Activated naive CD8-positive, alpha-beta T cell treated with anti-CD3 and anti-CD28 coated beads, Interleukin-2, amount 50 U/mL, for 24 hours (primary cell): ENCODE data around the gene ELF3.
"Not testable (repeated sequence)": the region's sequence is repeated elsewhere in the genome, so short reads cannot be mapped to it uniquely, and the experiment has no call there.

ENCODE experiments used
- ATAC-seq: fragments of 150-1000 bp; cut with Tn5 transposase; one replicate; pipeline ENCODE4 v1.10.0; 2021
- DNase-seq: peaks from one replicate; pipeline ENCODE4 v3.0.0; 2021
- H3K27ac Mint-ChIP-seq: one replicate; pipeline ENCODE4 v1.8.0; 2021; ENCODE audit warnings: mild to moderate bottlenecking, mixed read lengths
- H3K27me3 Mint-ChIP-seq: one replicate; pipeline ENCODE4 v1.8.0; 2021; ENCODE audit warnings: mixed read lengths
- H3K36me3 Mint-ChIP-seq: one replicate; pipeline ENCODE4 v1.8.0; 2021; ENCODE audit warnings: low read depth, mixed read lengths
- H3K4me1 Mint-ChIP-seq: one replicate; pipeline ENCODE4 v1.8.0; 2021; ENCODE audit warnings: mixed read lengths
- H3K4me3 Mint-ChIP-seq: one replicate; pipeline ENCODE4 v1.8.0; 2021; ENCODE audit warnings: mild to moderate bottlenecking, moderate library complexity, mixed read lengths
- H3K9me3 Mint-ChIP-seq: one replicate; pipeline ENCODE4 v1.8.0; 2021; ENCODE audit warnings: mixed read lengths

Gene ELF3

DNA sequence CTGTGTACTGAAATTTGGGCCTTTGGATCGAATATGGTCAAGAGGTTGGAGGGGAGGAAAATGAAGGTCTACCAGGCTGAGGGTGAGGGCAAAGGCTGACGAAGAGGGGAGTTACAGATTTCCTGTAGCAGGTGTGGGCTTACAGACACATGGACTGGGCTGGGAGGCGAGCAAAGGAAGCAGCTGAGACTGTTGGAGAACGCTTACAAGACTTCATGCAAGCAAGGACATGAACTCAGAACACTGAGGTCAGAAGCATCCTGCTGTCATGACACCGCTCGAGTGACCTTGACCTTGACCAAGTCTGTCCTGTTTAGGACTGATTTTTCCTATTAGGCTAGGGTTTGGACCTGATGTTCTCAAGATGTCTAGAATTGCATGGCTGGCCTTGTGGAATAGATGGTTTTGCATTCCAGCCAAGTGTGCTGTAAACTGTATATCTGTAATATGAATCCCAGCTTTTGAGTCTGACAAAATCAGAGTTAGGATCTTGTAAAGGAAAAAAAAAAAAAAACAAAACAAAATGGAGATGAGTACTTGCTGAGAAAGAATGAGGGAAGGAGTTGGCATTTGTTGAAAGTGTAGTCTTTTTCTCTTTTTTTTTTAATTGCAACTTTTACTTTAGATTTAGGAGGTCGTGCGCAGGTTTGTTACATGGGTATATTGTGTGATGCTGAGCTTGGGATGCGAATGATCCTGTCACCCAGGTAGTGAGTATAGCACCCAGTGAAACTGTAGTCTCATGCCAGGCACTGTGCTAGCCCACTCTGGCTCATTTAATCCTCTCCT lies 5.8 kb downstream of the ELF3 start:
- Mint-ChIP-seq H3K27ac (no peak overlapping the region), H3K4me3 (no peak overlapping the region), H3K36me3 (no peaks in the 10 kb centered on the region), H3K9me3 (no peaks in the 10 kb centered on the region), H3K4me1 (no peaks in the 10 kb centered on the region), H3K27me3 (peaks cover 5% of the 10 kb centered on the region)
- ATAC-seq (no peak), DNase-seq (no peak)

DNA sequence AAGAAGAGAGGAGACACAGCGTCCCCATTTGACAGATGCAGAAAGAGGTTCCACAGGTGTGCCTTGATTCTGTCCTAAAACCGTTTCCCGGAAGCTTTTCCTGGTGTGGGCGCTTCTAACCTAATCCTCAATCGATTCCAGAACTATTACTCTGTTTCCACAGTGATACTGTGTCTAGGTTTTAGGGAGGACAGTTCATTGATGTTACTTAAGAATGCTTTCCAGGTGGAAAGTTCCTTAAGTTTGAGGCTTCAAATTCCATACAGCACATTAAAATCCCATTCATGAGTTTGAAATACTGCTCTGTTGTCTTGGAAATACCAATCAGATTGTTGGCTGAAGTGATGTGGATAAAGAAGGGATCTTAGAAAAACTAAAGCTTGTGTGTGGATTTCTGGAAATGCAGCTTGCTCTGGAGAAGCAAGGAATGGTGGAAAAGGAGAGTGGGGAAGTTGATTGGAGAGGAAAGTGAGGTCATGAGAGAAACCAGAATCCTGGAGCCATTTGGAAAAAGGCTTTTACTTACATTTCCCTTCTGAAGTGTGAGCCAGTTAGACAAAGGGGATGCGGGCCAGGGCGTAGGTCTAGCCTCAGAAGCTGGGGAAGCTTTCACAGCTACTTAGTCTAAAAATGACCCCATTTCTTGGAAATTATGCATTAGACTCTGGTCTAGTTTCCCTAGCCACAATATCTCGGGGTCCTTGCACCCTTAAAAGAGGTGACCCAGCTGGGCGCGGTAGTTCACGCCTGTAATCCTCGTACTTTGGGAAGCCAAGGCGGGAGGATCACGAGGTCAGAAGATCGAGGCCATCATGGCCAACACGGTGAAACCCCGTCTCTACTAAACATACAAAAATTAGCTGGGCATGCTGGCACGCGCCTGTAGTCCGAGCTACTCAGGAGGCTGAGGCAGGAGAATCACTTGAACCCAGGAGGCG lies 6.7 kb downstream of the ELF3 start:
- ATAC-seq (no peak), DNase-seq (no peak)
- Mint-ChIP-seq H3K27ac (no peak overlapping the region), H3K4me3 (no peak overlapping the region), H3K36me3 (no peaks in the 10 kb centered on the region), H3K4me1 (no peaks in the 10 kb centered on the region), H3K9me3 (no peaks in the 10 kb centered on the region), H3K27me3 (peaks cover 5% of the 10 kb centered on the region)

DNA sequence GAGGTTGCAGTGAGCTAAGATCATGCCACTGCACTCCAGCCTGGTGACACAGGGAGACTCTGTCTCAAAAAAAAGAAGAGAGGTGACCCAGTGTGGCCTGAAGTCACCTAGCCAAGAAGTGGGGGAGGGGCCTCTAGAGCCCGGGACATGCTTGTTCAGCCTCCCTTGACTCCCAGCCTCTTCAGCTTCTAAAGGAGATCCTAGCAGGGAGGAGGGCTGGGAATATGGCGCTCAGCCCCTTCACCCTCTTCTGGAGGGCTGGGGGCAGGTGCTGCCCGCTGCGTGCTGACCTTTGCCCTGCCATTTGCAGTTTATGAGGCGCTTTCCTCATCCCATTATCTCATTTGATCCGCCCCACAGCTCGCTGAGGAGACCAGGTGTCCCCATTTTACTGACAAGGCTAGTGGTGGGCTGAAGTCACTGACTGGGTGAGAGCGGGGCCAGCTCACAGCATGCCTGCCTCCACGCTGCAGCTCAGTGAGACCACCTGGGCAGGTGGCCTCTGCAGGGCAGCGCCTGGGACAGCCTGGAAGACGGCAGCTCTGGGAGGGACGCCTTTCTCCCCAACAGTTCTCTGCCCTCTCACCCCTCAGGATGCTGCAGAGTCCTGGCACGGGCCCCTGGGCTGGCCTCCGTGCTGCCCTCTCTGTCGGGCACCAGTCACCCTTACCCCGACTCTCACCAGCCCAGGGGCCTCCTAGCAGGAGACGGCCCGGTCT lies 7.5 kb downstream of the ELF3 start:
- Mint-ChIP-seq H3K4me3 (no peak overlapping the region), H3K36me3 (no peaks in the 10 kb centered on the region), H3K27ac (no peak overlapping the region), H3K9me3 (no peaks in the 10 kb centered on the region), H3K4me1 (no peaks in the 10 kb centered on the region), H3K27me3 (peaks cover 6% of the 10 kb centered on the region)
- no peak for DNase-seq
- no peak for ATAC-seq

DNA sequence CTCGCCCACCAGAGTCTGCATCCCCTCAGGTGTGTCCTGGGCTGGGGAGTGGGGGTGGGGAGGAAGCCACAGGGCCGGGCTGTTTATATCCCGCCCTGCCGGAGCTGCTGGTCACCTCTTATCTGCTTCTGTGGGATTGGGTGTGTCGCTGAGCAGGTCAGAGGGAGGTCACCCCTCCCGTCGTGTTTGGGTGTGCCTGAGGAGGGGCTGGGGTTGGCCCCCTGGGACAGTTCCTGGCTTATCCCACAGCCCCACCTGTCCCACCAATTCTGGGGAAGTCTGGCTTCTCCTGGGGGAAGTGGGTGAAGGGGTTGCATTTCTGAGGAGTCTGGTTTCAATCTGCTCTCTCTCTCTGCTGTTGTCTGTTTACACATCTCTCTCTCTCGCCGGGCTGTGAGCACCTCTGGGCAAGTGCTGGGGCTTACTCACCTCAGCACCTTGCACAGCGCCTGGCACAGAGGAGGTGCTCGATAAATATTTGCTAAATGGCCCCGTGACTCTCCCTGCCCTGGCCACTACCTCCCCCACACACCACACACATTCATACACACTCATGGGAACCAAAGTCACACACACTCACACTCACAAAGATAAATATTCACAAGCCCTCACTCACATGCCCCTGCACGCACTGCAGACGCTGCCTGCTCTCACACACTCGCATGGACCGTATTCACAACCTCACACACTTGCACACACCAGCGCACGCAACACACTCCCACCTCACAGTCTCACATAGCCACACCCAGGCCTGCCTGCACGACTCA lies 8.3 kb downstream of the ELF3 start:
- DNase-seq (no peak), ATAC-seq (no peak)
- H3K27ac Mint-ChIP-seq = no peak overlapping the region
- no peak overlapping the region for H3K4me3 Mint-ChIP-seq
- no peaks in the 10 kb centered on the region for H3K9me3 Mint-ChIP-seq
- H3K36me3 Mint-ChIP-seq = no peaks in the 10 kb centered on the region
- H3K27me3 Mint-ChIP-seq = peaks cover 6% of the 10 kb centered on the region
- no peaks in the 10 kb centered on the region for H3K4me1 Mint-ChIP-seq

DNA sequence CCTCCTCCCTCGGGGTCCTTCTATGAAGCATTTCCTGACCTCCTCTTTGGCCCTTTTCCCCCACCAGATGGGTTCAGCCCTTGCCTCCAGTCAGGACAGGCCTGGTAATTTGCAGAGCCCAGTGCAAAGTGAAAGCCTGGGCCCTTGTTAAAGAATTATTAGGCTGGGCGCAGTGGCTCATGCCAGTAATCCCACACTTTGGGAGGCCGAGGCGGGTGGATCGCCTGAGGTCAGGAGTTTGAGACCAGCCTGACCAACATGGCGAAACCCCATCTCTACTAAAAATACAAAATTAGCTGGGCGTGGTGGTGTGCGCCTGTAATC lies 8.8 kb downstream of the ELF3 start:
- H3K4me1 Mint-ChIP-seq, H3K36me3 Mint-ChIP-seq, H3K9me3 Mint-ChIP-seq, H3K27me3 Mint-ChIP-seq, DNase-seq, H3K27ac Mint-ChIP-seq, H3K4me3 Mint-ChIP-seq, ATAC-seq: not testable (repeated sequence)

DNA sequence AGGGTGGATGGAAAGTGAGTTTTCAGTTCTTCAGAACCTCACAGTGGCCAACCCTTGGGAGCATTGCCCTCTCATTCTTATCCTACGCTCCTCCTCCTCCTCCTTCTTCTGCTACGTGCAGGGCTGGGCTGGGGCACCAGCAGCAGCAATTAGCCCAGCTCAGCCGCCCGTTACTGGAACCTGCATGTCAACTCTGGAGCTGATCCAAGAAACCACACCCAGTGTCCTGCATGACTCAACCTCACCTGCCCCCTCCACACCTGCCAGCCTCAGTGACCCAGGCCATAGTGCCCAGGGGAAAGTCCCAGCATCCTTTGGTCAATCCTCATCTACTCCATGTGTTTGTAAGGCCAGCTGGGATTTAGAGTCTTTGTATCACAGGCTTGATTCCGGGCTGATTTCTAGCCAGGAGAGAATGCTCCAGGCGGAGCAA lies 12.6 kb downstream of the ELF3 start:
- no peak for DNase-seq
- H3K9me3 Mint-ChIP-seq = no peaks in the 10 kb centered on the region
- H3K36me3 Mint-ChIP-seq = no peaks in the 10 kb centered on the region
- no peaks in the 10 kb centered on the region for H3K4me1 Mint-ChIP-seq
- no peak for ATAC-seq
- no peak overlapping the region for H3K27ac Mint-ChIP-seq
- no peak overlapping the region for H3K4me3 Mint-ChIP-seq
- H3K27me3 Mint-ChIP-seq = peaks cover 5% of the 10 kb centered on the region

DNA sequence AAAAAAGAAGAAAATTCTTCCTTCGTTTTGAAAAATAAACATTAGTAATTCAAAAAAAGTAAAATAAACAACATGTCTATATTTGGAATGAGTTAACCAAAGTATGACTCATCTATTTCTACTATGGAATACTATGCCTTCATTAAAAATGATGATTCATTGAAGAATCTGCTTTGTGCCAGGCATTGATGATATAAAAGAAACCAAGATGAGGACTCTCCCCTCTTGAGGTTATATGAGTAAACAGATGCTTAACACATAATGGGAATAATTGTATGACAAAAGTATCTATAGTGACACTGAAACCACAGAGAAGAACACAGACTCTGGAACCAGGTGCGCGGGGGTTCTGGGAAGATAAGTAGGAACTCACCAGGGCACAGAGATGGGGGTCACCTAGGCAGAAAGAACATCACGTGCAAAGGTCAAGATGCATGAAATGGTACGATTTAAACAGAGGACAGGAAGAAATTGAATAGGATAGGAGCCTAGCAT lies 18.8 kb downstream of the ELF3 start:
- H3K27ac Mint-ChIP-seq = no peak overlapping the region

DNA sequence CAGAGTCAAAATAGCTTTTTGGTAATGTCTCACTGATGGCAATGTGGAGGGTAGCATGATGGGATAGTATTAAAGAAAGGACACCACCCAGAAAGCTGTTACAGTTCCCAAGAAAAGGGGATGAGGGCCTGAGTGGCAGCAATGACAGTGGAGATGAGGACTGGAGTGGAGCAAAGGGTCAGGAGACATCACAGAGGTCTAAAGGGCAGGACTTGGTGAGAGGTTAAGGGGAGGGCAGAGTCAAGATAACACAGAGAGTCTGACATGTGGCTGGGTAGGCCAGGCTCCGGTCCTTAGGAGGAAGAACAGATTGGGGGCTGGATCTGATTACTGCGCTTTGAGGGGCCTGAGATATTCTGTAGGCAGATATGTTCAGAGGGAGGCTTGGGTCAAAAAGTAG lies 19.3 kb downstream of the ELF3 start:
- H3K27ac Mint-ChIP-seq = no peak overlapping the region
- DNase-seq (no peak), ATAC-seq (no peak)
- H3K4me3 Mint-ChIP-seq = no peak overlapping the region
- H3K36me3 Mint-ChIP-seq = no peaks in the 10 kb centered on the region
- H3K4me1 Mint-ChIP-seq = no peaks in the 10 kb centered on the region
- H3K27me3 Mint-ChIP-seq = no peaks in the 10 kb centered on the region
- H3K9me3 Mint-ChIP-seq = no peaks in the 10 kb centered on the region

More for the DNA sequence above, 18.8 kb downstream of the ELF3 start:
- Mint-ChIP-seq H3K9me3 (no peaks in the 10 kb centered on the region), H3K4me3 (no peak overlapping the region), H3K27me3 (no peaks in the 10 kb centered on the region), H3K36me3 (no peaks in the 10 kb centered on the region), H3K4me1 (no peaks in the 10 kb centered on the region)
- no peak for DNase-seq
- ATAC-seq = no peak

DNA sequence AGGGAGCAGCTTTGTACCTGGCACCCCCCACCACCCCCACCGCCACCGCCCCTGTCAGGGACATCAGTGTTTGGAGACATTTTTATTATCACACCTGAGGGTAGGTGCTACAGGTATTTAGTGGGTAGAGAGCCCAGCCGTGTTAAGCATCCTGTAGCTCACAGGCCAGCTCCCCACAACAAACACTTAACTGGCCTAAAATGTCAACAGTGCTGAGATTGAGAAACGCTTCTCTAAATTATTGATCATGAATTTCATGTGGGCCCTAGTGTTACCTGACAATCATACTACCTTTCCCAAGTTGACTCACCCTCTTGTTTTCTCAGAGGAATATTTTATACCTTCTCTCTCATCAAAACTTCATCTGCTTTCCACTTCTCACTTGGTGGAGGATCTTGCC lies 21.4 kb downstream of the ELF3 start:
- no peaks in the 10 kb centered on the region for H3K9me3 Mint-ChIP-seq

DNA sequence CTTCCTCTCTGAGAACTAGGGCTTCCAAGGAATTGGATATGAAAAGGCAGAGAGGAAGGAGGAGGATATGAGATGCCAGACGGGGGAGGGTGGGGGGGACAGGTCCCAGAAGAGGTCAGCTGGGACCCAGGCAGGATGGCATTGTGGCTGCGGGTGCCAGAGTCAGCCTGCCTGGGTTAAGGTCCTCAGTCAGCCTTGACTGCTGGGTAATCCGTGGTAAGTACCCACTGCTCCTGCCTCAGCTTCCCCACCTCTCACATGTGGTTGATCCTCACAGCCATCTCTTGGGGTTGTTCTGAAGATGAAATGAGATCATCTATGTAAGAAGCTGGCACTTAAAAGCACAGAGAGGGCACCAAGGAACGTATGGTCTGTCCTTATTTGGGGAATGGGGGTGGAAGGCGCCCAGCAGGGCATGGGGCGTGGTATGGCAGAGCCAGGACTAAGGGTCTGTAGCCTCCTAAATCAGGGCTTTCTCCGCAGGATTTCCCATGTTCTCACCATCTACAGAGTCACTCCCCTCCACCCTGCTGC lies 23.8 kb downstream of the ELF3 start:
- no peaks in the 10 kb centered on the region for H3K9me3 Mint-ChIP-seq
- H3K4me3 Mint-ChIP-seq = no peak overlapping the region
- DNase-seq (no peak), ATAC-seq (no peak)
- no peak overlapping the region for H3K27ac Mint-ChIP-seq
- H3K36me3 Mint-ChIP-seq = no peaks in the 10 kb centered on the region
- H3K27me3 Mint-ChIP-seq = no peaks in the 10 kb centered on the region
- H3K4me1 Mint-ChIP-seq = no peaks in the 10 kb centered on the region

More for the DNA sequence above, 21.4 kb downstream of the ELF3 start:
- Mint-ChIP-seq H3K27ac (no peak overlapping the region), H3K36me3 (no peaks in the 10 kb centered on the region), H3K4me3 (no peak overlapping the region), H3K4me1 (no peaks in the 10 kb centered on the region), H3K27me3 (no peaks in the 10 kb centered on the region)
- no peak for ATAC-seq
- DNase-seq = no peak

DNA sequence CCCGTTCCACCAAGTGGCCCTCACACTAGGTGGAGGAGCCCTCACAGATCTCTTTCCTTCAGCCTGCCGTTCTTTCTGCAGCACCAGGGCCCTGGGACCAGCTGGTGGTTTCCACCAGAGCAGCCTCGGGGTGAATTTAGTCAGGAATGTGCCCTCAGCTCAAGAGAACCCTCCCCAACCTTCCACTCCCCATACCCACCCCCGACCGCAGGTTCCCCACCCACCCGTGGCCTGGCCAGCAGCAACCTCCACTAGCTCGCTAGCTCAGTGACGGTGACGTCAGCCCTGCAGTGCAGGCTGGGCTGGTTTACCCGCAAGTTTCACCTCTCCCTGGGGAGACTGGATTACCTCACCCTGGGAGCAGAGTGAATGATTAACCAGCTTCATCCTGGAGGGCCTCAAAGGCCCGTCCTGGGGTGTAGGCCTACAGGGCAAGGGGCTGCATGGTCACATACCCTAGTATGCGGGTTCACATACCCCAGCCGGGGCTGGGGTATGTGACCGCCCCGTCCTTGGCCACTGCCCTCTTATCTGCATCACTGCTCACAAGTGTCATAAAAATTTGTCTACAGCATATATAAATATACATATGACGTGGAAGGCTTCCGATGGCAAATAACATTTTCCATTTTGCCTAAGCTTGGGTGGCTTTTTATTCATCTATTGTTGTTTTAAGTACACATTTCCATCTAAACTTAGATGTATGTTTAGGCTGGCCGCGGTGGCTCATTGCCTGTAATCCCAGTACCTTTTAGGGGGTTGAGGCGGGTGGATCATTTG lies 24.5 kb downstream of the ELF3 start:
- Mint-ChIP-seq H3K4me1 (no peaks in the 10 kb centered on the region), H3K4me3 (no peak overlapping the region), H3K9me3 (no peaks in the 10 kb centered on the region), H3K27ac (no peak overlapping the region), H3K36me3 (no peaks in the 10 kb centered on the region), H3K27me3 (no peaks in the 10 kb centered on the region)
- ATAC-seq (peak; percentile 40), DNase-seq (no peak)

DNA sequence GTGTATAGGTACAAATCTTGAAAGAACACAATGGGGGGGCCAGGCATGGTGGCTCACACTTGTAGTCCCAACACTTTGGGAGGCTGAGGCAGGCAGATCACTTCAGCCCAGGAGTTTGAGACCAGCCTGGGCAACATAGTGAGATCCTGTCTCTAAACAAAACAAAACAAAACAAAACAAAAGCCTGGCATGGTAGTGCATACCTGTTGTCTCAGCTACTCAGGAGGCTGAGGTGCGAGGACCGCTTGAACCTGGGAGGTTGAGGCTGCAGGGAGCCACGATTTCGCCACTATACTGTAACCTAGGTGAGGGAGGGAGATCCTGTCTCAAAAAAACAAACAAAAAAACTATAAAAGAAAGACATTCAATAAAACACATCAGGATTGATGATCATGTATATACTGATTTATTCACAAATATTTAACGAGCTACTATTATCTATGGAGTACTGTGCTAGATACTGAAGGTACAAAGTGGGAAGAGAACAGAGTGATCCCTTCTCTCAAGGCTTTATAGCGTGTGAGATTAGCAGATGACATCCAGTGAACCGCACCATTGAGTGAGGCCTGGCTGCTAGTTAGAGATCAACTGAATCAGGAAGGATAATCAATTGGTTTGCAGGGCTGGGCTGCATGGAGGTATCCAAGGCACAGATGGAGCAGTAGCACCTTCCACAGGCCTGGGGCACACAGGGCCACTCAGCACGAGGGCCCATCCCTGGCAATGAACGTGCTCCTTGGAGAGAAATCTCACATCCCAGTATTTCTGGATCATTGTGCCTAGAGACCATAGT lies 26.4 kb downstream of the ELF3 start:
- H3K4me1 Mint-ChIP-seq = no peaks in the 10 kb centered on the region
- no peaks in the 10 kb centered on the region for H3K27me3 Mint-ChIP-seq
- H3K9me3 Mint-ChIP-seq = no peaks in the 10 kb centered on the region
- no peak overlapping the region for H3K4me3 Mint-ChIP-seq
- H3K36me3 Mint-ChIP-seq = no peaks in the 10 kb centered on the region
- DNase-seq = no peak
- no peak overlapping the region for H3K27ac Mint-ChIP-seq
- ATAC-seq = no peak
